ENCODE measurements around the gene FCER1A.
"Not testable (repeated sequence)": the region's sequence is repeated elsewhere in the genome, so short reads cannot be mapped to it uniquely, and the experiment has no call there.

FCER1A gene

GRCh38 chr1:159342761-159343425, 40.8 kb downstream of the FCER1A start:
- TF ChIP-seq, protein P1, sequence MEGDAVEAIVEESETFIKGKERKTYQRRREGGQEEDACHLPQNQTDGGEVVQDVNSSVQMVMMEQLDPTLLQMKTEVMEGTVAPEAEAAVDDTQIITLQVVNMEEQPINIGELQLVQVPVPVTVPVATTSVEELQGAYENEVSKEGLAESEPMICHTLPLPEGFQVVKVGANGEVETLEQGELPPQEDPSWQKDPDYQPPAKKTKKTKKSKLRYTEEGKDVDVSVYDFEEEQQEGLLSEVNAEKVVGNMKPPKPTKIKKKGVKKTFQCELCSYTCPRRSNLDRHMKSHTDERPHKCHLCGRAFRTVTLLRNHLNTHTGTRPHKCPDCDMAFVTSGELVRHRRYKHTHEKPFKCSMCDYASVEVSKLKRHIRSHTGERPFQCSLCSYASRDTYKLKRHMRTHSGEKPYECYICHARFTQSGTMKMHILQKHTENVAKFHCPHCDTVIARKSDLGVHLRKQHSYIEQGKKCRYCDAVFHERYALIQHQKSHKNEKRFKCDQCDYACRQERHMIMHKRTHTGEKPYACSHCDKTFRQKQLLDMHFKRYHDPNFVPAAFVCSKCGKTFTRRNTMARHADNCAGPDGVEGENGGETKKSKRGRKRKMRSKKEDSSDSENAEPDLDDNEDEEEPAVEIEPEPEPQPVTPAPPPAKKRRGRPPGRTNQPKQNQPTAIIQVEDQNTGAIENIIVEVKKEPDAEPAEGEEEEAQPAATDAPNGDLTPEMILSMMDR (IDR thresholded peaks at IDR 0.05; ENCODE audit: control insufficient read depth, extremely low read depth, insufficient read depth), result no peak
- no peak for DNase-seq (ENCODE audit: low read depth)
- H3K4me3 ChIP-seq (ENCODE audit: low read depth, low read length), result no peak overlapping the region

GRCh38 chr1:159349374-159349773, 47.2 kb downstream of the FCER1A start:
- DNase-seq (ENCODE audit: low read depth), result not testable (repeated sequence)

GRCh38 chr1:159352436-159352835, 50.3 kb downstream of the FCER1A start:
- no peak for DNase-seq (ENCODE audit: low read depth)
- TF ChIP-seq, protein P1 (IDR thresholded peaks at IDR 0.05; ENCODE audit: control insufficient read depth, extremely low read depth, insufficient read depth), result no peak
- H3K4me3 ChIP-seq (ENCODE audit: low read depth, low read length), result no peak overlapping the region

More at GRCh38 chr1:159349374-159349773, 47.2 kb downstream of the FCER1A start:
- not testable (repeated sequence) for H3K4me3 ChIP-seq (ENCODE audit: low read depth, low read length)
